Measurements from ENCODE around the gene GPR27.

GRCh38 chr3:71704915-71705314 is 48.7 kb upstream of the GPR27 start:
- TF ChIP-seq CTCF (conservative IDR thresholded peaks at IDR 0.05; ENCODE audit: low read depth in 2 of 2) (no peak), NANOG (IDR thresholded peaks at IDR 0.05; ENCODE audit: borderline replicate concordance) (no peak), CREB1 (CRISPR knock-in tag; IDR thresholded peaks at IDR 0.05; ENCODE audit: low read depth) (no peak), EZH2phosphoT487 (IDR thresholded peaks at IDR 0.05; ENCODE audit: unreplicated experiment) (no peak), POLR2AphosphoS5 (IDR thresholded peaks at IDR 0.05; ENCODE audit: low read depth) (no peak), EZH2 (IDR thresholded peaks at IDR 0.05; ENCODE audit: low read depth, unreplicated experiment) (no peak), STAT1 (IDR thresholded peaks at IDR 0.05; ENCODE audit: unreplicated experiment) (no peak), JUNB (IDR thresholded peaks at IDR 0.05; ENCODE audit: unreplicated experiment) (no peak), ZNF114 (CRISPR knock-in tag; IDR thresholded peaks at IDR 0.05) (no peak), ZNF331 (CRISPR knock-in tag; IDR thresholded peaks at IDR 0.05; ENCODE audit: low read depth) (no peak)
- TF ChIP-seq, protein P1, sequence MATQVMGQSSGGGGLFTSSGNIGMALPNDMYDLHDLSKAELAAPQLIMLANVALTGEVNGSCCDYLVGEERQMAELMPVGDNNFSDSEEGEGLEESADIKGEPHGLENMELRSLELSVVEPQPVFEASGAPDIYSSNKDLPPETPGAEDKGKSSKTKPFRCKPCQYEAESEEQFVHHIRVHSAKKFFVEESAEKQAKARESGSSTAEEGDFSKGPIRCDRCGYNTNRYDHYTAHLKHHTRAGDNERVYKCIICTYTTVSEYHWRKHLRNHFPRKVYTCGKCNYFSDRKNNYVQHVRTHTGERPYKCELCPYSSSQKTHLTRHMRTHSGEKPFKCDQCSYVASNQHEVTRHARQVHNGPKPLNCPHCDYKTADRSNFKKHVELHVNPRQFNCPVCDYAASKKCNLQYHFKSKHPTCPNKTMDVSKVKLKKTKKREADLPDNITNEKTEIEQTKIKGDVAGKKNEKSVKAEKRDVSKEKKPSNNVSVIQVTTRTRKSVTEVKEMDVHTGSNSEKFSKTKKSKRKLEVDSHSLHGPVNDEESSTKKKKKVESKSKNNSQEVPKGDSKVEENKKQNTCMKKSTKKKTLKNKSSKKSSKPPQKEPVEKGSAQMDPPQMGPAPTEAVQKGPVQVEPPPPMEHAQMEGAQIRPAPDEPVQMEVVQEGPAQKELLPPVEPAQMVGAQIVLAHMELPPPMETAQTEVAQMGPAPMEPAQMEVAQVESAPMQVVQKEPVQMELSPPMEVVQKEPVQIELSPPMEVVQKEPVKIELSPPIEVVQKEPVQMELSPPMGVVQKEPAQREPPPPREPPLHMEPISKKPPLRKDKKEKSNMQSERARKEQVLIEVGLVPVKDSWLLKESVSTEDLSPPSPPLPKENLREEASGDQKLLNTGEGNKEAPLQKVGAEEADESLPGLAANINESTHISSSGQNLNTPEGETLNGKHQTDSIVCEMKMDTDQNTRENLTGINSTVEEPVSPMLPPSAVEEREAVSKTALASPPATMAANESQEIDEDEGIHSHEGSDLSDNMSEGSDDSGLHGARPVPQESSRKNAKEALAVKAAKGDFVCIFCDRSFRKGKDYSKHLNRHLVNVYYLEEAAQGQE (IDR thresholded peaks at IDR 0.05; ENCODE audit: unreplicated experiment) = no peak
- TF ChIP-seq, protein P2, sequence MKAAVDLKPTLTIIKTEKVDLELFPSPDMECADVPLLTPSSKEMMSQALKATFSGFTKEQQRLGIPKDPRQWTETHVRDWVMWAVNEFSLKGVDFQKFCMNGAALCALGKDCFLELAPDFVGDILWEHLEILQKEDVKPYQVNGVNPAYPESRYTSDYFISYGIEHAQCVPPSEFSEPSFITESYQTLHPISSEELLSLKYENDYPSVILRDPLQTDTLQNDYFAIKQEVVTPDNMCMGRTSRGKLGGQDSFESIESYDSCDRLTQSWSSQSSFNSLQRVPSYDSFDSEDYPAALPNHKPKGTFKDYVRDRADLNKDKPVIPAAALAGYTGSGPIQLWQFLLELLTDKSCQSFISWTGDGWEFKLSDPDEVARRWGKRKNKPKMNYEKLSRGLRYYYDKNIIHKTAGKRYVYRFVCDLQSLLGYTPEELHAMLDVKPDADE (IDR thresholded peaks at IDR 0.05) = no peak
